Esophagus muscularis mucosa (tissue), 3 donors: ENCODE data around the gene TELO2.

Experiments used
- POLR2A ChIP-seq: fragments of 450-650 bp; IDR thresholded peaks from one replicate; pipeline ENCODE4 v1.6.1; 2017; ENCODE audit warnings: antibody characterized with exemption, moderate library complexity, mild to moderate bottlenecking, low read depth
- TF ChIP-seq, protein P1 (sequence below), 3 experiments: fragments of 200-600 bp in 2 of 3; fragments of 450-650 bp in 1 of 3; sonication (generic) in 2 of 3; IDR thresholded peaks; one replicate each; pipeline ENCODE4 v1.5.1; 2017 to 2019; ENCODE audit warnings: antibody characterized with exemption in 3 of 3, mild to moderate bottlenecking in 2 of 3, moderate library complexity in 1 of 3

DNA sequence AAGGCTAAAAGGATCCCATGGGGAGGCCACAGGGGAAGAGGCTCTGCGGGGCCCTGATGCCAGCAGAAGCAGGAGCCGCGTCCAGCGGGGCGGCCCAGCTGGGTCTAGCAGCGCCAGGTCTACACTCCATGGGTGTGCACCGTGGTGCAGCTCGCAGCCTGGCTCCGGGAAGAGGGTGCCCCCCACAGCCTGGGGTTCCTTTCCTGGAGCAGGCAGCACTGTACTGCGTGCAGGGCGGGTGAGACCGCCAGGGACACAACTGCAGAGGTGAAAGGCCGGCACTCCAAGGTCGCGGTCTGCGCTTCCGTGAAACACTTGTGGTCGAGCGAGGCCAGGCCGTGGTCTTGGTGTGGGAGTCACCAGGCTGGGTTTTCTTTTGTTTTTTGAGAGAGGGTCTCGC lies 42.3 kb upstream of the TELO2 start:
- TF ChIP-seq POLR2A, result no peak
- TF ChIP-seq, protein P1, sequence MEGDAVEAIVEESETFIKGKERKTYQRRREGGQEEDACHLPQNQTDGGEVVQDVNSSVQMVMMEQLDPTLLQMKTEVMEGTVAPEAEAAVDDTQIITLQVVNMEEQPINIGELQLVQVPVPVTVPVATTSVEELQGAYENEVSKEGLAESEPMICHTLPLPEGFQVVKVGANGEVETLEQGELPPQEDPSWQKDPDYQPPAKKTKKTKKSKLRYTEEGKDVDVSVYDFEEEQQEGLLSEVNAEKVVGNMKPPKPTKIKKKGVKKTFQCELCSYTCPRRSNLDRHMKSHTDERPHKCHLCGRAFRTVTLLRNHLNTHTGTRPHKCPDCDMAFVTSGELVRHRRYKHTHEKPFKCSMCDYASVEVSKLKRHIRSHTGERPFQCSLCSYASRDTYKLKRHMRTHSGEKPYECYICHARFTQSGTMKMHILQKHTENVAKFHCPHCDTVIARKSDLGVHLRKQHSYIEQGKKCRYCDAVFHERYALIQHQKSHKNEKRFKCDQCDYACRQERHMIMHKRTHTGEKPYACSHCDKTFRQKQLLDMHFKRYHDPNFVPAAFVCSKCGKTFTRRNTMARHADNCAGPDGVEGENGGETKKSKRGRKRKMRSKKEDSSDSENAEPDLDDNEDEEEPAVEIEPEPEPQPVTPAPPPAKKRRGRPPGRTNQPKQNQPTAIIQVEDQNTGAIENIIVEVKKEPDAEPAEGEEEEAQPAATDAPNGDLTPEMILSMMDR (IDR thresholded peaks at IDR 0.05), result no peak
